Ascending aorta (tissue), 2 donors: ENCODE results near the gene YIF1A. TPM values are rescaled to one million over a fixed set of nuclear protein-coding genes. Genes with fewer than 3 reads are reported as not detected.

Experiments
- DNase-seq, 2 donors: peaks; one replicate each; pipeline ENCODE4 v3.0.0-alpha.2; 2019; ENCODE audit warnings: low spot score in 2 of 2
- H3K27ac ChIP-seq, 2 donors: fragments of 200-600 bp; sonication (generic); one replicate each; pipeline ENCODE4 v1.5.1; 2016 to 2017; ENCODE audit warnings: mild to moderate bottlenecking in 1 of 2
- H3K27me3 ChIP-seq: fragments of 200-600 bp; sonication (generic); one replicate; pipeline ENCODE4 v1.5.1; 2017
- H3K36me3 ChIP-seq, 2 donors: fragments of 200-600 bp; sonication (generic); one replicate each; pipeline ENCODE4 v1.5.1; 2016
- H3K4me1 ChIP-seq, 2 donors: fragments of 200-600 bp; sonication (generic); one replicate each; pipeline ENCODE4 v1.5.1; 2016 to 2017; ENCODE audit warnings: mild to moderate bottlenecking in 1 of 2
- H3K4me3 ChIP-seq, 2 donors: fragments of 200-600 bp; sonication (generic); one replicate each; pipeline ENCODE4 v1.5.1; 2016 to 2017; ENCODE audit warnings: mild to moderate bottlenecking in 1 of 2
- H3K9me3 ChIP-seq, 2 donors: fragments of 200-600 bp; sonication (generic); one replicate each; pipeline ENCODE4 v1.5.1; 2016
- CTCF ChIP-seq, 3 experiments: fragments of 200-600 bp in 2 of 3; fragments of 450-650 bp in 1 of 3; sonication (generic) in 2 of 3; IDR thresholded peaks; one replicate each; pipeline ENCODE4 v1.5.1; 2016 to 2019; ENCODE audit warnings: antibody characterized with exemption in 3 of 3, mild to moderate bottlenecking in 1 of 3, moderate library complexity in 1 of 3
- intact Hi-C: fragments of 100-400 bp; cut with DNase I; formaldehyde crosslinking; loops from one replicate; pipeline ENCODE4 v1.15.1; 2023
- total RNA-seq: library from RNA; depleted of rRNA; stranded (reverse); fragments of >200 nt; gene quantifications from one replicate; pipeline ENCODE4 v1.1.0, GENCODE V29; 2016

The YIF1A gene
- total RNA-seq, 1 donor from 2014 or later = 161 TPM

GRCh38 chr11:66248903-66249302, 40.0 kb downstream of the YIF1A start:
- Histone ChIP-seq H3K9me3 (no peaks in the 10 kb centered on the region), H3K4me1 (no peaks in the 10 kb centered on the region), H3K27me3 (no peaks in the 10 kb centered on the region), H3K36me3 (peaks cover 6 to 17% of the 10 kb centered on the region in 2 donors), H3K27ac (no peak overlapping the region), H3K4me3 (no peak overlapping the region)
- no peak for TF ChIP-seq CTCF (IDR thresholded peaks at IDR 0.05)
- no peak for DNase-seq
- intact Hi-C loops = no loop called here

DNA sequence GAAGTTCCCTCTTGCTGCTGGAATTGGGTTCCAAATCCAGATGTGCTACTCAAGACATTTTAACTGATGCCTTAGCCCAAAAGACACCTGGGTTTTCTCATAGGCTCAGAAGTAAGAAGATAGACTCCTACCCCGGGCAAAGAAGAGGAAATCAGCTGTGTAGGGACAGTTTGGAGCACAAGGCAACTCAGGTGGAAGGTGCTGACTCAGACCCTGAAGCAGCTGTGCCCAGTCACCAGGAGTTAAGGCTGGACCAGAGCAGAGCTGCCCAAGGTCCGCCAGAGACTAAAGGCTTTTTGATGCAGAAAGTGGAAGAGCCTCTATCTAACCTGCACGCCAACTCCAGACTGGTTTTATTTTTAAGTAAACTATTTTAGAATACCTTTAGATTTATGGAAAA, 41.1 kb downstream of the YIF1A start:
- no peaks in the 10 kb centered on the region for H3K4me1 ChIP-seq
- TF ChIP-seq CTCF (IDR thresholded peaks at IDR 0.05) = no peak
- H3K36me3 ChIP-seq = peaks cover 14 to 28% of the 10 kb centered on the region in 2 donors
- no peaks in the 10 kb centered on the region for H3K9me3 ChIP-seq
- H3K27me3 ChIP-seq = no peaks in the 10 kb centered on the region
- no peak for DNase-seq
- no peak overlapping the region for H3K4me3 ChIP-seq
- H3K27ac ChIP-seq = no peak overlapping the region
- intact Hi-C loops = no loop called here

DNA sequence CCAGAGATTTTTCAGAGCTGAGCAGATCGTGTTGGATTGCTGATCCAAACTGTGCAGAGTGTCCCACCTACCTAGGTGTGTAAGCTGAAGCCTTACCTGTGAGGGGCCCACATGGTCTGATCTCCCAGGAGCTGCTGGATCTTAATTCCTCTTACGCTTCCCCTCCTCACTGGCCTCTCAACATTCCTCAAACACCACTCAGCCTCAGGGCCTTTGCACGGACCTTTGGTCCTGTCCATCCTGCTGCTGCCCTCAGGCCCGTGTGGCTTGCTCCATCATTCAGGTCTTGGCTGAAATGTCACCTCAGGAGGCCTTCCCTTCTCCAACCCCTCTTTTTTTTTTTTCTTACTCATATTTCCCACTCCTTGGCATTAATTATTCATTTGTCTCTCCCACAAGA, 41.6 kb downstream of the YIF1A start:
- peaks cover 19 to 33% of the 10 kb centered on the region in 2 donors for H3K36me3 ChIP-seq
- no peaks in the 10 kb centered on the region for H3K4me1 ChIP-seq
- no peaks in the 10 kb centered on the region for H3K9me3 ChIP-seq
- intact Hi-C loops = no loop called here
- no peak for DNase-seq
- H3K4me3 ChIP-seq = no peak overlapping the region
- H3K27ac ChIP-seq = no peak overlapping the region
- no peaks in the 10 kb centered on the region for H3K27me3 ChIP-seq
- no peak for TF ChIP-seq CTCF (IDR thresholded peaks at IDR 0.05)

- Histone ChIP-seq H3K4me3 (no peak overlapping the region), H3K36me3 (peaks cover 49 to 56% of the 10 kb centered on the region in 2 donors), H3K4me1 (no peaks in the 10 kb centered on the region), H3K27me3 (no peaks in the 10 kb centered on the region), H3K27ac (no peak overlapping the region), H3K9me3 (no peaks in the 10 kb centered on the region)
- intact Hi-C loops = no loop called here
- TF ChIP-seq CTCF (IDR thresholded peaks at IDR 0.05) = no peak
- no peak for DNase-seq
These were observed 45.0 kb downstream of the YIF1A start for GRCh38 chr11:66243782-66244535.

DNA sequence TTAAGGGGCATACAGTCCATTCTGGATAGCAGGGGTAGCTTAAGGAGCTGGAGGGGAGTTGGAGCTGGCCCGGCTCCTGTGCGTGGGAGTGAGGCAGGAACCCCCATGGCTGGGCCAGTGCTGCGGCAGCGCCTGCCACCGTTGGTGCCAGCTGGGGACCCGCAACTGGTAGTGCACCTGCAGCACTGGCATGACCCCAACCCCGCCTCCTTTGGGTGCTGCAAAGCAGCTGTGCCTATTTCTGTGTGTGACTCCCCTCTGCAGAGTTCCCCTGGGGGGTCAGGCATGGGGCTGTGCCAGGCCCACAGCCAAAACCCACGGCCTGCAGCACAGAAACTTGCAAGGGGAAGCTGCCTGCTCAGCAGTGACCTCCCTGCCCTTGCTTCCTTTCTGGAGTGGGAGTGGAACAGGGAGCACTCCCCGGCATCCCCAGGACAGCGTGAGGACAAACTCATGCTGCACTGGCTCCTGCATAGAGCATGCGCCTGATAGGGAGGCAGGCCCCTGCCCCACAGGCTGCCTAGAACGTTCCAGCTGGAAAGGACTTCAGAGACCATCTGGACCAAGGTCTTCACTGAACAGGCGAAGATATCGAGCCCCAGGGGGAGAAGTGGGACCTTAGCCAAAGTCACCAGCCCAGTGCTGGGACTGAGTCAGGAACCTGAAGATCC, 46.7 kb downstream of the YIF1A start:
- no peaks in the 10 kb centered on the region for H3K9me3 ChIP-seq
- peaks cover 60 to 72% of the 10 kb centered on the region in 2 donors for H3K36me3 ChIP-seq
- H3K27ac ChIP-seq = no peak overlapping the region
- no peak for TF ChIP-seq CTCF (IDR thresholded peaks at IDR 0.05)
- no peak for DNase-seq
- no peaks in the 10 kb centered on the region for H3K4me1 ChIP-seq
- H3K4me3 ChIP-seq = no peak overlapping the region
- intact Hi-C loops = no loop called here
- H3K27me3 ChIP-seq = no peaks in the 10 kb centered on the region
